Caco-2 (cell line): ENCODE data around the gene SFSWAP. TPM values are rescaled to one million over a fixed set of nuclear protein-coding genes. Genes with fewer than 3 reads are reported as not detected.

Experiments used
- BruUV-seq: library from RNA; stranded (reverse); fragments of 400-500 nt; replicated peaks from 2 replicates; lab custom pipeline; 2021; lab: Mats Ljungman, UMichigan
- CTCF ChIA-PET: fragments of 300-600 bp; sonication (Branson Sonifier 250); formaldehyde crosslinking; loops from one replicate; lab custom pipeline; 2022; ENCODE audit warnings: antibody characterized with exemption; lab: Charles Lee
- POLR2A ChIA-PET: fragments of 300-600 bp; sonication (Branson Sonifier 250); formaldehyde crosslinking; loops from one replicate; lab custom pipeline; 2022; ENCODE audit warnings: antibody characterized with exemption; lab: Charles Lee
- DNase-seq, 2 experiments: peaks; one replicate each; pipeline versions ENCODE4 v3.0.0 to v3.0.0-alpha.2; 2020 to 2022
- H3K27me3 ChIP-seq: replicated peaks from 2 replicates; pipeline ENCODE4 v1.6.0; 2011; ENCODE audit warnings: low read length; ENCODE audit not compliant: control insufficient read depth, insufficient read depth
- H3K36me3 ChIP-seq: 2 replicates; pipeline ENCODE4 v1.5.1; 2011; ENCODE audit warnings: low read length; ENCODE audit not compliant: control insufficient read depth, insufficient read depth
- H3K4me1 ChIP-seq: fragments of 250-450 bp; sonication (Bioruptor Pico); 2 replicates; pipeline ENCODE4 v1.5.1; 2020; ENCODE audit warnings: mild to moderate bottlenecking
- H3K4me3 ChIP-seq: 2 replicates; pipeline ENCODE4 v1.5.1; 2011; ENCODE audit warnings: low read depth, mild to moderate bottlenecking, control low read depth, low read length
- H3K9me3 ChIP-seq: fragments of 250-450 bp; sonication (Bioruptor Pico); 2 replicates; pipeline ENCODE4 v1.5.1; 2020; ENCODE audit warnings: mild to moderate bottlenecking, moderate library complexity
- H3K27ac Mint-ChIP-seq: one replicate; pipeline ENCODE4 v1.8.0; 2022; ENCODE audit warnings: mixed read lengths; ENCODE audit not compliant: unreplicated experiment
- H3K27me3 Mint-ChIP-seq: one replicate; pipeline ENCODE4 v1.8.0; 2022; ENCODE audit warnings: mixed read lengths; ENCODE audit not compliant: insufficient read depth, unreplicated experiment
- H3K36me3 Mint-ChIP-seq: one replicate; pipeline ENCODE4 v1.8.0; 2022; ENCODE audit warnings: mild to moderate bottlenecking, mixed read lengths; ENCODE audit not compliant: insufficient read depth, unreplicated experiment
- H3K4me1 Mint-ChIP-seq: one replicate; pipeline ENCODE4 v1.8.0; 2022; ENCODE audit warnings: low read depth, mixed read lengths; ENCODE audit not compliant: unreplicated experiment
- H3K4me3 Mint-ChIP-seq: one replicate; pipeline ENCODE4 v1.8.0; 2022; ENCODE audit warnings: mild to moderate bottlenecking, moderate library complexity, mixed read lengths; ENCODE audit not compliant: unreplicated experiment
- H3K9me3 Mint-ChIP-seq: one replicate; pipeline ENCODE4 v1.8.0; 2022; ENCODE audit warnings: mixed read lengths; ENCODE audit not compliant: unreplicated experiment
- intact Hi-C: fragments of 100-400 bp; cut with micrococcal nuclease; formaldehyde crosslinking; loops from one replicate; pipeline ENCODE4 v1.10.0; 2022; ENCODE audit not compliant: unreplicated experiment
- total RNA-seq: library from RNA; stranded (reverse); gene quantifications from 2 replicates; pipeline ENCODE4 v1.2.3, GENCODE V29; 2022
- TF ChIP-seq, protein P1 (sequence below), 2 experiments: fragments of 200-600 bp in 1 of 2; IDR thresholded peaks; 1 replicate in 1 of 2; 2 replicates in 1 of 2; pipeline versions ENCODE4 v1.5.1 to v1.8.0; 2011 to 2022; ENCODE audit warnings: antibody characterized with exemption in 1 of 2, control low read depth in 1 of 2, inconsistent platforms in 1 of 2, low read depth in 1 of 2, low read length in 1 of 2, mild to moderate bottlenecking in 1 of 2, moderate library complexity in 1 of 2; ENCODE audit not compliant: insufficient read depth in 1 of 2, severe bottlenecking in 1 of 2, unreplicated experiment in 1 of 2

The SFSWAP gene
- total RNA-seq, 1 experiment from 2014 or later: 42.3 TPM

DNA sequence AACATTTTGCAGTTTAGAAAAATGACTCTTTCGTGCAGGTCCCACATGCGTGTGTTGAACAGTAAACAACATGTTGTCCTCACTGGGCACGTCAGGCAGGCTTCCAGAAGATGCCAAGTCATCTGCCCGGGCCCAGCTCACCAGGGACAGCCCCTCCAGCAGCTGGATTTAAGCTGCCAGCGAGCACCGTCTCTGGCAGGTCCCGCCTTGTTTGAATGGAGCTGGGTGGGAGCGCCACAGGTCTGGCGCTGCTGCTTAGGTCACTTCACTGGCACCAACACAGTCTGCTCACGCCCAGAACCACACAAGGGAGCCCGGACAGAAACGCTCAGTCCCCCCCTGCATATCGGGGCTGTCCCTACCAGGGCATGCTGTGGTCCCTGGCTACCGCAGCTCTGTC lies 84.2 kb downstream of the SFSWAP start:
- Histone ChIP-seq H3K4me1 (peaks cover 15% of the 10 kb centered on the region), H3K4me3 (no peak overlapping the region), H3K9me3 (no peaks in the 10 kb centered on the region), H3K36me3 (peaks cover 2% of the 10 kb centered on the region; the same call in 1 of the 2 replicates), H3K27me3 (no peaks in the 10 kb centered on the region)
- intact Hi-C loops: no loop called here
- TF ChIP-seq, protein P1, sequence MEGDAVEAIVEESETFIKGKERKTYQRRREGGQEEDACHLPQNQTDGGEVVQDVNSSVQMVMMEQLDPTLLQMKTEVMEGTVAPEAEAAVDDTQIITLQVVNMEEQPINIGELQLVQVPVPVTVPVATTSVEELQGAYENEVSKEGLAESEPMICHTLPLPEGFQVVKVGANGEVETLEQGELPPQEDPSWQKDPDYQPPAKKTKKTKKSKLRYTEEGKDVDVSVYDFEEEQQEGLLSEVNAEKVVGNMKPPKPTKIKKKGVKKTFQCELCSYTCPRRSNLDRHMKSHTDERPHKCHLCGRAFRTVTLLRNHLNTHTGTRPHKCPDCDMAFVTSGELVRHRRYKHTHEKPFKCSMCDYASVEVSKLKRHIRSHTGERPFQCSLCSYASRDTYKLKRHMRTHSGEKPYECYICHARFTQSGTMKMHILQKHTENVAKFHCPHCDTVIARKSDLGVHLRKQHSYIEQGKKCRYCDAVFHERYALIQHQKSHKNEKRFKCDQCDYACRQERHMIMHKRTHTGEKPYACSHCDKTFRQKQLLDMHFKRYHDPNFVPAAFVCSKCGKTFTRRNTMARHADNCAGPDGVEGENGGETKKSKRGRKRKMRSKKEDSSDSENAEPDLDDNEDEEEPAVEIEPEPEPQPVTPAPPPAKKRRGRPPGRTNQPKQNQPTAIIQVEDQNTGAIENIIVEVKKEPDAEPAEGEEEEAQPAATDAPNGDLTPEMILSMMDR (IDR thresholded peaks at IDR 0.05; ENCODE audit: insufficient read depth in 1 of 2, low read depth in 1 of 2, low read length in 1 of 2, severe bottlenecking in 1 of 2, unreplicated experiment in 1 of 2): no peak
- BruUV-seq: no TSS peak
- ChIA-PET CTCF (interaction anchor here (2.9 kb wide), 1 partner anchor 36 kb away, joined by 11 read pairs; no protein-coding TSS in a partner anchor), POLR2A (no interaction called here)
- Mint-ChIP-seq H3K9me3 (no peaks in the 10 kb centered on the region), H3K36me3 (peaks cover 43% of the 10 kb centered on the region), H3K27ac (no peak overlapping the region), H3K4me3 (no peak overlapping the region), H3K27me3 (no peaks in the 10 kb centered on the region), H3K4me1 (peaks cover 7% of the 10 kb centered on the region)
- DNase-seq: no peak

DNA sequence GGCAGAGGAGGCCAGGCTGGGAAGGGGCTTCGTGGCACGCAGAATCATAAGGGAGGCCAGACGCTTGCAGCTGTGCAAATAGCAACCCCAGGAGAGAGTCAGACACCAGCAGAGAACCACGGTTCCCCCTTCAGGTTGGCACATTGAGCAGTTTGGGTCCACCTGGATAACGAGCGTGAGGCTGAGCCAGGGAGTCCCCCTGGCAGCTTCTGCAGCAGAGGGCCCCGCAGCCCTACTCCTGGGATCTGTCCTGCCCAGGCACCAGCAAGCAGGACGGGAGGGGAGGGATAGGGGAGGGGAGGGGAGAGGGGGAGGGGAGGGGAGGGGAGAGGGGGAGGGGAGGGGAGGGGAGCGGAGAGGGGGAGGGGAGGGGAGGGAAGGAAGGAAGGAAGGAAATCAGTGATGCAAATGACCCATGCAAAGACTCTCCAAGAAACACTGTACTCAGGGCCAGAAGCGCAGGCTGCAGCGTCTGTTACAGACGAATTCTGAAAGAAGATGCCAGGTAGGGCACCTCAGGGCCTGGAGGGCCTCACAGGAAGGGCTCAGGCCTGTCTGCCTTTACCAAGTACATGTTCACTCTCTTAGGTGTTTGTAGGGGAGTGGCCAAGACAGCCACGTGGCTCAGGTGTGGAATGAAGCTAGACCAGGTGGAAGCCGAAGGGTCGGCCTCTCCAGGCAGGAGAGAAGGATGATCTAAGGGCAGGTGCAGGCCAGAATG lies 85.0 kb downstream of the SFSWAP start:
- BruUV-seq: no TSS peak
- Mint-ChIP-seq H3K27ac (peak overlapping the region; percentile 55), H3K27me3 (no peaks in the 10 kb centered on the region), H3K36me3 (peaks cover 42% of the 10 kb centered on the region), H3K4me3 (peak overlapping the region; percentile 32), H3K9me3 (no peaks in the 10 kb centered on the region), H3K4me1 (peaks cover 7% of the 10 kb centered on the region)
- Histone ChIP-seq H3K27me3 (no peaks in the 10 kb centered on the region), H3K36me3 (peaks cover 2% of the 10 kb centered on the region; the same call in 1 of the 2 replicates), H3K4me1 (peaks cover 15% of the 10 kb centered on the region), H3K4me3 (no peak overlapping the region), H3K9me3 (no peaks in the 10 kb centered on the region)
- intact Hi-C loops: loop anchor here (2.0 kb wide), 1 partner anchor 35 kb away; no protein-coding TSS in a partner anchor
- ChIA-PET CTCF (interaction anchor here (2.9 kb wide), 1 partner anchor 35 kb away, joined by 11 read pairs; no protein-coding TSS in a partner anchor), POLR2A (no interaction called here)
- DNase-seq: peak; percentile 76 to 77
- TF ChIP-seq, protein P1 (IDR thresholded peaks at IDR 0.05; ENCODE audit: insufficient read depth in 1 of 2, low read depth in 1 of 2, low read length in 1 of 2, severe bottlenecking in 1 of 2, unreplicated experiment in 1 of 2): no peak

DNA sequence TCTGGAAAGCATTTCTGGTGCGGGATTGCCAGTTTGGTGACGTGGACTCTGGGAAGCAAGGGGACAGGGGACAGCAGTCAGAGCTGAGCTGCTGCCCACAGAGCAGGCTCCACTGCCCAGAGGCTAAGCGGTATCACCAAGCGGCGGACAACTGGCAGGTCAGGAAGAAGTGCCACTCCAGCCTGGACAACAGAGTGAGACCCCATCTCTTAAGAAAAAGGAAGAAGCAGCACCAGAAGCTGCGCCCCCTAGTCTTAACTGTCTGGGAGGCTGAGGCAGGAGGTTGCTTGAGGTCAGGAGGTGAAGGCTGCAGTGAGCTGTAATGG lies 85.5 kb downstream of the SFSWAP start:
- Histone ChIP-seq H3K27me3 (no peaks in the 10 kb centered on the region), H3K9me3 (no peaks in the 10 kb centered on the region), H3K36me3 (peaks cover 2% of the 10 kb centered on the region; the same call in 1 of the 2 replicates), H3K4me3 (no peak overlapping the region), H3K4me1 (peaks cover 15% of the 10 kb centered on the region)
- Mint-ChIP-seq H3K27me3 (no peaks in the 10 kb centered on the region), H3K36me3 (peaks cover 39% of the 10 kb centered on the region), H3K9me3 (no peaks in the 10 kb centered on the region), H3K4me3 (peak overlapping the region; percentile 32), H3K27ac (peak overlapping the region; percentile 55), H3K4me1 (peaks cover 7% of the 10 kb centered on the region)
- intact Hi-C loops: loop anchor here (2.0 kb wide), 1 partner anchor 34 kb away; no protein-coding TSS in a partner anchor
- ChIA-PET CTCF (interaction anchor here (2.9 kb wide), 1 partner anchor 34 kb away, joined by 11 read pairs; no protein-coding TSS in a partner anchor), POLR2A (no interaction called here)
- TF ChIP-seq, protein P1 (IDR thresholded peaks at IDR 0.05; ENCODE audit: insufficient read depth in 1 of 2, low read depth in 1 of 2, low read length in 1 of 2, severe bottlenecking in 1 of 2, unreplicated experiment in 1 of 2): no peak
- no TSS peak for BruUV-seq
- no peak for DNase-seq
